ENCODE measurements around the gene NBEA.

DNA sequence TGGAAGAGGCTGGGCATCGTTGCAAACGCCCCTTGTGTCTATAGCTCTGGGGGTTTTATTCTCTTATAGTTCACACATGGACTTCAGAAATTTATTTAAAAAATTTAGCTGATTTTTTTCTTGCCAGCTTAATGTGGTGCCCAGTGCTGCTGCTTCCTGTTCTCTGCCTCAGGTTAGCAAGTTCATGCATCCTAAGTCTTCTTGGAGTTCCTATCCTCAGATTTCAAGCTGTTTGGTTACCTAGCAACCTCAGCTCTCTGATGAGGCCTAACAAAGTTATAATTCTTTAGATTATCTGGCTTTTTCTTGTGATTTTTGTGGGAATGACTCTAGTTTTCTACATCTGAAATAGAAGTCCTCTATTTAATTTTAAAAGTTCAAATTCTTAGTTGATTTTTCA is 283.5 kb downstream of the NBEA start:
- TF ChIP-seq, protein P1, sequence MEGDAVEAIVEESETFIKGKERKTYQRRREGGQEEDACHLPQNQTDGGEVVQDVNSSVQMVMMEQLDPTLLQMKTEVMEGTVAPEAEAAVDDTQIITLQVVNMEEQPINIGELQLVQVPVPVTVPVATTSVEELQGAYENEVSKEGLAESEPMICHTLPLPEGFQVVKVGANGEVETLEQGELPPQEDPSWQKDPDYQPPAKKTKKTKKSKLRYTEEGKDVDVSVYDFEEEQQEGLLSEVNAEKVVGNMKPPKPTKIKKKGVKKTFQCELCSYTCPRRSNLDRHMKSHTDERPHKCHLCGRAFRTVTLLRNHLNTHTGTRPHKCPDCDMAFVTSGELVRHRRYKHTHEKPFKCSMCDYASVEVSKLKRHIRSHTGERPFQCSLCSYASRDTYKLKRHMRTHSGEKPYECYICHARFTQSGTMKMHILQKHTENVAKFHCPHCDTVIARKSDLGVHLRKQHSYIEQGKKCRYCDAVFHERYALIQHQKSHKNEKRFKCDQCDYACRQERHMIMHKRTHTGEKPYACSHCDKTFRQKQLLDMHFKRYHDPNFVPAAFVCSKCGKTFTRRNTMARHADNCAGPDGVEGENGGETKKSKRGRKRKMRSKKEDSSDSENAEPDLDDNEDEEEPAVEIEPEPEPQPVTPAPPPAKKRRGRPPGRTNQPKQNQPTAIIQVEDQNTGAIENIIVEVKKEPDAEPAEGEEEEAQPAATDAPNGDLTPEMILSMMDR (IDR thresholded peaks at IDR 0.05; ENCODE audit: insufficient read depth, low read length), result no peak
- TF ChIP-seq POLR2AphosphoS5 (IDR thresholded peaks at IDR 0.05; ENCODE audit: low read depth) (no peak), GABPA (IDR thresholded peaks at IDR 0.05; ENCODE audit: low read depth) (no peak), SPI1 (IDR thresholded peaks at IDR 0.05; ENCODE audit: borderline replicate concordance, low read depth) (no peak)
- TF ChIP-seq, protein P2, sequence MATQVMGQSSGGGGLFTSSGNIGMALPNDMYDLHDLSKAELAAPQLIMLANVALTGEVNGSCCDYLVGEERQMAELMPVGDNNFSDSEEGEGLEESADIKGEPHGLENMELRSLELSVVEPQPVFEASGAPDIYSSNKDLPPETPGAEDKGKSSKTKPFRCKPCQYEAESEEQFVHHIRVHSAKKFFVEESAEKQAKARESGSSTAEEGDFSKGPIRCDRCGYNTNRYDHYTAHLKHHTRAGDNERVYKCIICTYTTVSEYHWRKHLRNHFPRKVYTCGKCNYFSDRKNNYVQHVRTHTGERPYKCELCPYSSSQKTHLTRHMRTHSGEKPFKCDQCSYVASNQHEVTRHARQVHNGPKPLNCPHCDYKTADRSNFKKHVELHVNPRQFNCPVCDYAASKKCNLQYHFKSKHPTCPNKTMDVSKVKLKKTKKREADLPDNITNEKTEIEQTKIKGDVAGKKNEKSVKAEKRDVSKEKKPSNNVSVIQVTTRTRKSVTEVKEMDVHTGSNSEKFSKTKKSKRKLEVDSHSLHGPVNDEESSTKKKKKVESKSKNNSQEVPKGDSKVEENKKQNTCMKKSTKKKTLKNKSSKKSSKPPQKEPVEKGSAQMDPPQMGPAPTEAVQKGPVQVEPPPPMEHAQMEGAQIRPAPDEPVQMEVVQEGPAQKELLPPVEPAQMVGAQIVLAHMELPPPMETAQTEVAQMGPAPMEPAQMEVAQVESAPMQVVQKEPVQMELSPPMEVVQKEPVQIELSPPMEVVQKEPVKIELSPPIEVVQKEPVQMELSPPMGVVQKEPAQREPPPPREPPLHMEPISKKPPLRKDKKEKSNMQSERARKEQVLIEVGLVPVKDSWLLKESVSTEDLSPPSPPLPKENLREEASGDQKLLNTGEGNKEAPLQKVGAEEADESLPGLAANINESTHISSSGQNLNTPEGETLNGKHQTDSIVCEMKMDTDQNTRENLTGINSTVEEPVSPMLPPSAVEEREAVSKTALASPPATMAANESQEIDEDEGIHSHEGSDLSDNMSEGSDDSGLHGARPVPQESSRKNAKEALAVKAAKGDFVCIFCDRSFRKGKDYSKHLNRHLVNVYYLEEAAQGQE (IDR thresholded peaks at IDR 0.05; ENCODE audit: insufficient replicate concordance, low read depth), result no peak
